ENCODE measurements around the gene PREPL. TPM values are rescaled to one million over a fixed set of nuclear protein-coding genes. Genes with fewer than 3 reads are reported as not detected.

Gene PREPL
- total and polyA plus RNA-seq, 9 of the 15 experiments (the other 6 are each of a cell fraction or from before 2014, with no cell fraction given), result 11.6 to 58.9 (median 27.2) TPM

DNA sequence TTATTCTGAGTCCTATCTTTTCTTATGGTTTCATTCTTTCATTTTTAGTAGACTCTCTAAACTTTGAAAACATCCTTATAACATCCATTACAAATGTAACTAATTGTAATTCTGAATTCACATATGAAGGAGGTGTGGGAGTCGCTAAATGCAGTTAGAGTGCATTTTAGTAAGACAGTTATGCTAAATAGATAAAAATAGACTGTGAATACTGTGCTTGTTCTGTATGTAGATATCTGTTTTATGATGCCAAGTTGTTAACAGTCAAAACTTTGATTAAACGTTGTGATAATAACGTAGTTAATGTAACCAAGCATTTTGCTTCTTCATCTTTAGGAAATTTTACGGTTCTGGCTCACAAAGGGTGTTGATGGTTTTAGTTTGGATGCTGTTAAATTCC, 61.7 kb downstream of the PREPL start:
- H2AFZ ChIP-seq (ENCODE audit: low read depth, low read length), result no peak overlapping the region
- no peak for TF ChIP-seq ZNF146 (CRISPR knock-in tag; IDR thresholded peaks at IDR 0.05; ENCODE audit: unreplicated experiment)
- TF ChIP-seq TRIM25 (IDR thresholded peaks at IDR 0.05; ENCODE audit: borderline replicate concordance), result no peak
- no peak for TF ChIP-seq MEIS2 (IDR thresholded peaks at IDR 0.05; ENCODE audit: partially characterized antibody)
- TF ChIP-seq ZKSCAN1 (IDR thresholded peaks at IDR 0.05; ENCODE audit: low read depth, low read length), result no peak
- TF ChIP-seq CHD7 (IDR thresholded peaks at IDR 0.05; ENCODE audit: low read depth, low read length), result no peak
- TF ChIP-seq, protein P1, sequence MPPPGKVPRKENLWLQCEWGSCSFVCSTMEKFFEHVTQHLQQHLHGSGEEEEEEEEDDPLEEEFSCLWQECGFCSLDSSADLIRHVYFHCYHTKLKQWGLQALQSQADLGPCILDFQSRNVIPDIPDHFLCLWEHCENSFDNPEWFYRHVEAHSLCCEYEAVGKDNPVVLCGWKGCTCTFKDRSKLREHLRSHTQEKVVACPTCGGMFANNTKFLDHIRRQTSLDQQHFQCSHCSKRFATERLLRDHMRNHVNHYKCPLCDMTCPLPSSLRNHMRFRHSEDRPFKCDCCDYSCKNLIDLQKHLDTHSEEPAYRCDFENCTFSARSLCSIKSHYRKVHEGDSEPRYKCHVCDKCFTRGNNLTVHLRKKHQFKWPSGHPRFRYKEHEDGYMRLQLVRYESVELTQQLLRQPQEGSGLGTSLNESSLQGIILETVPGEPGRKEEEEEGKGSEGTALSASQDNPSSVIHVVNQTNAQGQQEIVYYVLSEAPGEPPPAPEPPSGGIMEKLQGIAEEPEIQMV (tag; conservative IDR thresholded peaks at IDR 0.05; ENCODE audit: low read depth), result no peak
- no peak for TF ChIP-seq TRIM28 (IDR thresholded peaks at IDR 0.05)
- ATAC-seq (no peak), DNase-seq (ENCODE audit: extremely low read depth in 1 of 4, low spot score in 3 of 4) (no peak), FAIRE-seq (no peak)
- H3K9me1 ChIP-seq (ENCODE audit: control insufficient read depth, insufficient read depth, low read length), result no peaks in the 10 kb centered on the region
- H3K79me2 ChIP-seq (ENCODE audit: control insufficient read depth, insufficient read depth, low read length), result no peaks in the 10 kb centered on the region
- H3K27me3 ChIP-seq (ENCODE audit: control insufficient read depth in 2 of 2, insufficient read depth in 2 of 2, low read length in 2 of 2), result peaks cover 15 to 25% of the 10 kb centered on the region in 2 experiments; a peak in 4 of 5 replicates
- H3K4me1 ChIP-seq (replicated peaks in 1 of 2; ENCODE audit: control insufficient read depth in 2 of 2, insufficient read depth in 2 of 2, low read length in 2 of 2), result peaks cover 0 to 2% of the 10 kb centered on the region in 2 experiments; a peak in 1 of 5 replicates
- ChIA-PET CTCF (ENCODE audit: low intra/inter-chr PET ratio) (no interaction called here), POLR2A (no interaction called here)
- in situ Hi-C loops (cut with MboI) (no loop called here), intact Hi-C loops (cut with micrococcal nuclease) (no loop called here)
- H3K27ac ChIP-seq (ENCODE audit: extremely low read depth, low read depth, low read length), result no peak overlapping the region
- no peak overlapping the region for H3K9ac ChIP-seq (ENCODE audit: insufficient read depth in 1 of 2, low read depth in 2 of 2, low read length in 2 of 2)
- no peaks in the 10 kb centered on the region for H4K20me1 ChIP-seq (replicated peaks; ENCODE audit: control insufficient read depth, insufficient read depth, low read length)
- no peak overlapping the region for H3K4me2 ChIP-seq (ENCODE audit: insufficient read depth, low read length)
- H3K4me3 ChIP-seq, result no peak overlapping the region
- BruUV-seq (replicated peaks), result no TSS peak
- WGBS (ENCODE audit: insufficient coverage, low coverage, missing lambda C conversion rate), result 0% methylated on average over 4 of the region's 4 CpGs
- H3K9me3 ChIP-seq (replicated peaks; ENCODE audit: control insufficient read depth, insufficient read depth, low read depth, low read length), result no peaks in the 10 kb centered on the region
- H3K36me3 ChIP-seq (ENCODE audit: control insufficient read depth, insufficient read depth, low read length), result no peaks in the 10 kb centered on the region

Data from K562 (cell line).